Trophoblast cell (in vitro differentiated cells and primary cell): ENCODE data around the gene PAQR6. TPM values are rescaled to one million over a fixed set of nuclear protein-coding genes. Genes with fewer than 3 reads are reported as not detected.

Experiments
- DNase-seq, 2 donors: peaks; one replicate each; pipeline ENCODE4 v3.0.0-alpha.2; 2016
- H2AFZ ChIP-seq: 2 replicates; pipeline ENCODE4 v1.6.1; 2013; ENCODE audit warnings: low read length, moderate library complexity, mild to moderate bottlenecking; ENCODE audit not compliant: insufficient read depth, poor library complexity
- H2AK5ac ChIP-seq: 2 replicates; pipeline ENCODE4 v1.6.1; 2013; ENCODE audit warnings: mild to moderate bottlenecking, low read length
- H2BK120ac ChIP-seq: 2 replicates; pipeline ENCODE4 v1.6.1; 2013; ENCODE audit warnings: low read length, mild to moderate bottlenecking, moderate library complexity; ENCODE audit not compliant: insufficient read depth, poor library complexity
- H2BK12ac ChIP-seq: 2 replicates; pipeline ENCODE4 v1.6.1; 2013; ENCODE audit warnings: mild to moderate bottlenecking, low read length, moderate library complexity
- H2BK5ac ChIP-seq: 2 replicates; pipeline ENCODE4 v1.6.1; 2013; ENCODE audit warnings: low read length, low read depth, moderate library complexity, mild to moderate bottlenecking; ENCODE audit not compliant: poor library complexity
- H3K14ac ChIP-seq: 2 replicates; pipeline ENCODE4 v1.6.1; 2013; ENCODE audit warnings: mild to moderate bottlenecking, low read length
- H3K18ac ChIP-seq: 2 replicates; pipeline ENCODE4 v1.6.1; 2013; ENCODE audit warnings: mild to moderate bottlenecking, low read length
- H3K23ac ChIP-seq: 2 replicates; pipeline ENCODE4 v1.6.1; 2013; ENCODE audit warnings: low read length
- H3K27ac ChIP-seq: 2 replicates; pipeline ENCODE4 v1.5.1; 2013; ENCODE audit warnings: low read depth, mild to moderate bottlenecking, inconsistent platforms, low read length, moderate library complexity
- H3K27me3 ChIP-seq: 2 replicates; pipeline ENCODE4 v1.6.1; 2013; ENCODE audit warnings: inconsistent platforms, mild to moderate bottlenecking, low read length, moderate library complexity; ENCODE audit not compliant: insufficient read depth
- H3K36me3 ChIP-seq, 2 experiments: 1 replicate in 1 of 2; 2 replicates in 1 of 2; pipeline ENCODE4 v1.6.1; 2013; ENCODE audit warnings: low read length in 2 of 2, mild to moderate bottlenecking in 2 of 2, moderate library complexity in 1 of 2; ENCODE audit not compliant: insufficient read depth in 2 of 2, control insufficient read depth in 1 of 2
- H3K4ac ChIP-seq: 2 replicates; pipeline ENCODE4 v1.6.1; 2013; ENCODE audit warnings: low read depth, mild to moderate bottlenecking, low read length, moderate library complexity
- H3K4me1 ChIP-seq, 2 experiments: 1 replicate in 1 of 2; 2 replicates in 1 of 2; pipeline ENCODE4 v1.6.1; 2013; ENCODE audit warnings: low read length in 2 of 2, mild to moderate bottlenecking in 2 of 2, moderate library complexity in 1 of 2; ENCODE audit not compliant: insufficient read depth in 2 of 2, control insufficient read depth in 1 of 2
- H3K4me2 ChIP-seq: 2 replicates; pipeline ENCODE4 v1.6.1; 2013; ENCODE audit warnings: inconsistent platforms, mild to moderate bottlenecking, low read length, moderate library complexity
- H3K4me3 ChIP-seq: 2 replicates; pipeline ENCODE4 v1.5.1; 2013; ENCODE audit warnings: mild to moderate bottlenecking, low read depth, low read length, inconsistent platforms
- H3K79me1 ChIP-seq: one replicate; pipeline ENCODE4 v1.6.1; 2013; ENCODE audit warnings: low read length
- H3K79me2 ChIP-seq: 2 replicates; pipeline ENCODE4 v1.6.1; 2013; ENCODE audit warnings: low read length, mild to moderate bottlenecking; ENCODE audit not compliant: control insufficient read depth, insufficient read depth, poor library complexity
- H3K9ac ChIP-seq: 2 replicates; pipeline ENCODE4 v1.6.1; 2013; ENCODE audit warnings: mild to moderate bottlenecking, low read length
- H3K9me3 ChIP-seq: 2 replicates; pipeline ENCODE4 v1.6.1; 2013; ENCODE audit warnings: low read depth, mild to moderate bottlenecking, control low read depth, inconsistent platforms, low read length; ENCODE audit not compliant: insufficient read depth
- H4K12ac ChIP-seq: 2 replicates; pipeline ENCODE4 v1.6.1; 2013; ENCODE audit warnings: low read depth, mild to moderate bottlenecking, low read length, moderate library complexity
- H4K8ac ChIP-seq: 2 replicates; pipeline ENCODE4 v1.6.1; 2013; ENCODE audit warnings: low read depth, mild to moderate bottlenecking, low read length, moderate library complexity
- H4K91ac ChIP-seq: one replicate; pipeline ENCODE4 v1.6.1; 2013; ENCODE audit warnings: low read depth, mild to moderate bottlenecking, low read length, moderate library complexity
- WGBS: extraction: QIAGEN DNeasy Blood & Tissue Kit; methylation state at CpG from one replicate; pipeline ENCODE4 v1.1.7; 2013; ENCODE audit warnings: missing lambda C conversion rate; ENCODE audit not compliant: insufficient read length, insufficient coverage; ENCODE audit errors: extremely low coverage; 5-methylcytosine and 5-hydroxymethylcytosine counted together
- polyA plus RNA-seq: library from polyadenylated mRNA; stranded (reverse); fragments of 200-250 nt; gene quantifications from 2 replicates; pipeline ENCODE4 v1.2.3, GENCODE V29; 2013

Gene PAQR6
- polyA plus RNA-seq, result 7.8 and 8.5 TPM in 2 replicates

- H3K36me3 ChIP-seq, result peaks cover 38 to 48% of the 10 kb centered on the region in 2 experiments
- no peaks in the 10 kb centered on the region for H3K27me3 ChIP-seq
- no peak within 1 kb of the TSS for H2BK120ac ChIP-seq
- H4K91ac ChIP-seq, result no peak within 1 kb of the TSS
- H3K27ac ChIP-seq, result no peak within 1 kb of the TSS
- no peak for DNase-seq
- H3K79me2 ChIP-seq, result no peaks in the 10 kb centered on the region
- H2BK12ac ChIP-seq, result no peak within 1 kb of the TSS
- H3K23ac ChIP-seq, result no peak within 1 kb of the TSS
- no peak within 1 kb of the TSS for H3K4ac ChIP-seq
- peaks cover 19 to 22% of the 10 kb centered on the region in 2 experiments for H3K4me1 ChIP-seq
- no peak within 1 kb of the TSS for H4K12ac ChIP-seq
- H3K9ac ChIP-seq, result no peak within 1 kb of the TSS
- no peak within 1 kb of the TSS for H3K4me3 ChIP-seq
- no peak within 1 kb of the TSS for H2AK5ac ChIP-seq
- no peak within 1 kb of the TSS for H4K8ac ChIP-seq
- no peaks in the 10 kb centered on the region for H3K79me1 ChIP-seq
- H2BK5ac ChIP-seq, result no peak within 1 kb of the TSS
- no peak within 1 kb of the TSS for H3K4me2 ChIP-seq
- H3K9me3 ChIP-seq, result no peaks in the 10 kb centered on the region
- WGBS, result no CpG with 5 or more reads among the region's 16 CpGs
- no peak within 1 kb of the TSS for H2AFZ ChIP-seq
- no peak within 1 kb of the TSS for H3K18ac ChIP-seq
- H3K14ac ChIP-seq, result no peak within 1 kb of the TSS
Observed at GRCh38 chr1:156247460-156248322, at the start of gene PAQR6. Gene PAQR6, minus strand, starts transcription at chr1:156248056. Its CDS starts 1,325 bp downstream, at chr1:156246731.

- H3K9ac ChIP-seq, result peak within 1 kb of the TSS; percentile 75
- H3K27ac ChIP-seq, result no peak within 1 kb of the TSS
- H3K4me3 ChIP-seq, result peak within 1 kb of the TSS; percentile 81
- H2BK120ac ChIP-seq, result no peak within 1 kb of the TSS
- peak within 1 kb of the TSS; percentile 13 for H2AK5ac ChIP-seq
- no peak within 1 kb of the TSS for H3K23ac ChIP-seq
- H3K18ac ChIP-seq, result peak within 1 kb of the TSS; percentile 75
- H3K36me3 ChIP-seq, result peaks cover 11 to 12% of the 10 kb centered on the region in 2 experiments
- peaks cover 7 to 9% of the 10 kb centered on the region in 2 experiments for H3K4me1 ChIP-seq
- peak within 1 kb of the TSS; percentile 74 for H4K91ac ChIP-seq
- H3K4ac ChIP-seq, result peak within 1 kb of the TSS; percentile 75
- DNase-seq, result peak; percentile 33 to 65
- peaks cover 7% of the 10 kb centered on the region for H3K79me2 ChIP-seq
- no peaks in the 10 kb centered on the region for H3K9me3 ChIP-seq
- H3K14ac ChIP-seq, result peak within 1 kb of the TSS; percentile 67
- no CpG with 5 or more reads among the region's 17 CpGs for WGBS
- H2BK12ac ChIP-seq, result no peak within 1 kb of the TSS
- H3K79me1 ChIP-seq, result peaks cover 7% of the 10 kb centered on the region
- H4K12ac ChIP-seq, result peak within 1 kb of the TSS; percentile 78
- peak within 1 kb of the TSS; percentile 93 for H4K8ac ChIP-seq
- peak within 1 kb of the TSS; percentile 16 for H2BK5ac ChIP-seq
- H2AFZ ChIP-seq, result peak within 1 kb of the TSS; percentile 93
- H3K4me2 ChIP-seq, result peak within 1 kb of the TSS; percentile 91
- H3K27me3 ChIP-seq, result no peaks in the 10 kb centered on the region
Observed at GRCh38 chr1:156295391-156295947, 47.6 kb upstream of the PAQR6 start, which contains the start of gene GLMP. Gene GLMP, minus strand, starts transcription at chr1:156295679. Its CDS starts 34 bp downstream, at chr1:156295645.

- Histone ChIP-seq H3K79me1 (peaks cover 7% of the 10 kb centered on the region), H3K36me3 (peaks cover 12 to 13% of the 10 kb centered on the region in 2 experiments), H4K12ac (no peak overlapping the region), H2AK5ac (no peak overlapping the region), H3K4me1 (peaks cover 7 to 9% of the 10 kb centered on the region in 2 experiments), H3K14ac (no peak overlapping the region), H4K91ac (no peak overlapping the region), H2AFZ (no peak overlapping the region), H3K79me2 (peaks cover 7% of the 10 kb centered on the region), H4K8ac (no peak overlapping the region), H3K4me2 (no peak overlapping the region), H3K9ac (no peak overlapping the region), H3K18ac (no peak overlapping the region), H2BK120ac (no peak overlapping the region), H2BK5ac (no peak overlapping the region), H3K27me3 (no peaks in the 10 kb centered on the region), H3K4ac (no peak overlapping the region), H3K4me3 (no peak overlapping the region), H3K9me3 (no peaks in the 10 kb centered on the region), H3K27ac (no peak overlapping the region), H2BK12ac (no peak overlapping the region), H3K23ac (no peak overlapping the region)
- DNase-seq, result no peak
- WGBS, result no CpG with 5 or more reads among the region's 9 CpGs
Observed at GRCh38 chr1:156293895-156294294, 46.0 kb upstream of the PAQR6 start.

- Histone ChIP-seq H3K9me3 (no peaks in the 10 kb centered on the region), H2AK5ac (no peak overlapping the region), H4K91ac (no peak overlapping the region), H3K4me1 (peaks cover 7 to 9% of the 10 kb centered on the region in 2 experiments), H3K4me3 (no peak overlapping the region), H2BK120ac (no peak overlapping the region), H3K4ac (no peak overlapping the region), H3K36me3 (peaks cover 12 to 13% of the 10 kb centered on the region in 2 experiments), H3K27me3 (no peaks in the 10 kb centered on the region), H2BK12ac (no peak overlapping the region), H4K12ac (no peak overlapping the region), H3K9ac (no peak overlapping the region), H3K14ac (no peak overlapping the region), H3K79me1 (peaks cover 7% of the 10 kb centered on the region), H3K23ac (no peak overlapping the region), H3K18ac (no peak overlapping the region), H2BK5ac (no peak overlapping the region), H3K27ac (no peak overlapping the region), H2AFZ (no peak overlapping the region), H3K79me2 (peaks cover 7% of the 10 kb centered on the region), H3K4me2 (no peak overlapping the region), H4K8ac (no peak overlapping the region)
- no CpG with 5 or more reads among the region's 8 CpGs for WGBS
- no peak for DNase-seq
Observed at GRCh38 chr1:156293098-156293434, 45.2 kb upstream of the PAQR6 start.
